Psoas muscle (tissue), 8 donors: ENCODE results near the gene CDH7. TPM values are rescaled to one million over a fixed set of nuclear protein-coding genes. Genes with fewer than 3 reads are reported as not detected.

Source experiments
- ATAC-seq, 4 donors: fragments of 200-7000 bp; cut with Tn5 transposase; one replicate each; pipeline ENCODE4 v1.9.1; 2020; ENCODE audit warnings: moderate library complexity in 3 of 4, mild to moderate bottlenecking in 2 of 4
- DNase-seq, 2 donors: peaks; one replicate each; pipeline ENCODE4 v3.0.0-alpha.2; 2020
- H3K27ac ChIP-seq: fragments of 200-600 bp; one replicate; pipeline ENCODE4 v1.8.0; 2022
- H3K27me3 ChIP-seq, 3 donors: fragments of 200-600 bp in 1 of 3; one replicate each; pipeline versions ENCODE4 v1.6.1 to v1.8.0; 2013 to 2022; ENCODE audit warnings: low read length in 2 of 3, mild to moderate bottlenecking in 2 of 3, moderate library complexity in 1 of 3; ENCODE audit not compliant: insufficient read depth in 3 of 3
- H3K36me3 ChIP-seq, 2 donors: fragments of 200-600 bp in 1 of 2; one replicate each; pipeline versions ENCODE4 v1.6.1 to v1.8.0; 2013 to 2022; ENCODE audit warnings: low read depth in 1 of 2, mild to moderate bottlenecking in 1 of 2, moderate library complexity in 1 of 2; ENCODE audit not compliant: insufficient read depth in 1 of 2
- H3K4me1 ChIP-seq: fragments of 200-600 bp; one replicate; pipeline ENCODE4 v1.8.0; 2022
- H3K4me3 ChIP-seq: fragments of 200-600 bp; one replicate; pipeline ENCODE4 v1.8.0; 2022; ENCODE audit warnings: mild to moderate bottlenecking
- H3K9me3 ChIP-seq: fragments of 200-600 bp; one replicate; pipeline ENCODE4 v1.8.0; 2022
- CTCF ChIP-seq: fragments of 200-600 bp; IDR thresholded peaks from one replicate; pipeline ENCODE4 v1.8.0; 2022; ENCODE audit warnings: antibody characterized with exemption
- WGBS, 3 donors: extraction: QIAGEN DNeasy Blood & Tissue Kit; methylation state at CpG; one replicate each; pipeline versions ENCODE4 v1.1.6 to v1.1.7; 2013; 5-methylcytosine and 5-hydroxymethylcytosine counted together
- intact Hi-C, 2 donors: fragments of 100-400 bp; cut with DNase I; formaldehyde crosslinking; loops; one replicate each; pipeline versions ENCODE4 v1.11.0 to v1.14.2; 2022
- polyA plus RNA-seq, 3 donors: library from polyadenylated mRNA; stranded (reverse); fragments of 200-250 nt; gene quantifications; one replicate each; pipeline ENCODE4 v1.2.3, GENCODE V29; 2013
- total RNA-seq, 4 donors: library from RNA; stranded (reverse); fragmentation: NEBNext Ultra II Directional in 2 of 4; extraction: Animal tissue kit (Norgen Biotek cat#: 25700) in 2 of 4; gene quantifications; one replicate each; pipeline versions ENCODE4 v1.2.1 to v1.2.4, GENCODE V29; 2021 to 2023
- donor health status: healthy with polysubstance abuse.
- donor health status: DM: no; HTN: no; CAD: no; lungs with moderate emphysema.
- donor health status: Bipolar disorder and iron deficiency.
- donor health status: healthy.
- donor health status: DM: yes; HTN: yes; CAD: no.
- donor health status: DM: no; HTN: no; CAD: no.
- donor health status: DM: no; HTN: no; CAD: no.
- donor health status: DM: yes; HTN: yes; CAD: no.

Gene CDH7
- total and polyA plus RNA-seq, 7 donors, result under 0.01 TPM; not detected in 6

- intact Hi-C loops, result no loop called here
- Histone ChIP-seq H3K4me1 (no peaks in the 10 kb centered on the region), H3K27ac (no peak overlapping the region), H3K36me3 (no peaks in the 10 kb centered on the region), H3K4me3 (no peak overlapping the region), H3K9me3 (no peaks in the 10 kb centered on the region), H3K27me3 (peaks cover 0 to 26% (median 7%) of the 10 kb centered on the region in 3 donors)
- ATAC-seq (no peak), DNase-seq (no peak)
- 41 to 53% (median 47%) methylated on average over 5 of the region's 5 CpGs for WGBS, 3 donors
- TF ChIP-seq CTCF, result no peak
Measured at GRCh38 chr18:65752625-65753325, 2.0 kb downstream of the CDH7 start.

GRCh38 chr18:65753520-65753919, 2.7 kb downstream of the CDH7 start:
- no peak overlapping the region for H3K27ac ChIP-seq
- no peak for ATAC-seq
- 2 to 13% (median 5%) methylated on average over 2 of the region's 2 CpGs for WGBS, 3 donors
- DNase-seq, result no peak
- H3K36me3 ChIP-seq, result no peaks in the 10 kb centered on the region
- peaks cover 0 to 26% (median 7%) of the 10 kb centered on the region in 3 donors for H3K27me3 ChIP-seq
- no peak overlapping the region for H3K4me3 ChIP-seq
- H3K4me1 ChIP-seq, result no peaks in the 10 kb centered on the region
- TF ChIP-seq CTCF, result peak; percentile 7
- intact Hi-C loops, result no loop called here
- H3K9me3 ChIP-seq, result no peaks in the 10 kb centered on the region

- Histone ChIP-seq H3K4me3 (no peak overlapping the region), H3K27me3 (peaks cover 0 to 24% (median 7%) of the 10 kb centered on the region in 3 donors), H3K9me3 (no peaks in the 10 kb centered on the region), H3K27ac (no peak overlapping the region), H3K4me1 (no peaks in the 10 kb centered on the region), H3K36me3 (no peaks in the 10 kb centered on the region)
- no peak for DNase-seq
- WGBS, 3 donors, result 39 to 58% (median 45%) methylated on average over 3 of the region's 3 CpGs
- no peak for TF ChIP-seq CTCF
- intact Hi-C loops, result no loop called here
- ATAC-seq, result no peak
Measured at GRCh38 chr18:65754121-65754520, 3.3 kb downstream of the CDH7 start.

- Histone ChIP-seq H3K9me3 (no peaks in the 10 kb centered on the region), H3K4me3 (no peak overlapping the region), H3K36me3 (no peaks in the 10 kb centered on the region), H3K4me1 (no peaks in the 10 kb centered on the region), H3K27ac (no peak overlapping the region), H3K27me3 (peaks cover 0 to 13% (median 5%) of the 10 kb centered on the region in 3 donors)
- intact Hi-C loops, result no loop called here
- DNase-seq (no peak), ATAC-seq (no peak)
- TF ChIP-seq CTCF, result no peak
Measured at GRCh38 chr18:65755616-65756015, 4.8 kb downstream of the CDH7 start.

GRCh38 chr18:65760457-65760856, 9.6 kb downstream of the CDH7 start:
- no peak overlapping the region for H3K4me3 ChIP-seq
- intact Hi-C loops, result no loop called here
- no peaks in the 10 kb centered on the region for H3K36me3 ChIP-seq
- TF ChIP-seq CTCF, result no peak
- ATAC-seq, result no peak
- H3K27ac ChIP-seq, result no peak overlapping the region
- no peaks in the 10 kb centered on the region for H3K4me1 ChIP-seq
- no peaks in the 10 kb centered on the region for H3K9me3 ChIP-seq
- H3K27me3 ChIP-seq, result no peaks in the 10 kb centered on the region
- DNase-seq, result no peak
- 78 to 83% (median 82%) methylated on average over 1 of the region's 1 CpG for WGBS, 3 donors
